Hematopoietic multipotent progenitor cell treated with erythropoietin and hydrocortisone succinate and interleukin-3 and kit ligand, for 17 days (in vitro differentiated cells): ENCODE data around the gene PRKCA.
"Not testable (repeated sequence)": the region's sequence is repeated elsewhere in the genome, so short reads cannot be mapped to it uniquely, and the experiment has no call there.

Experiments used
- DNase-seq: peaks from one replicate; pipeline ENCODE4 v3.0.0-alpha.2; 2015; ENCODE audit warnings: low spot score

The PRKCA gene

GRCh38 chr17:66441101-66441661 is 138.8 kb downstream of the PRKCA start:
- no peak for DNase-seq

DNA sequence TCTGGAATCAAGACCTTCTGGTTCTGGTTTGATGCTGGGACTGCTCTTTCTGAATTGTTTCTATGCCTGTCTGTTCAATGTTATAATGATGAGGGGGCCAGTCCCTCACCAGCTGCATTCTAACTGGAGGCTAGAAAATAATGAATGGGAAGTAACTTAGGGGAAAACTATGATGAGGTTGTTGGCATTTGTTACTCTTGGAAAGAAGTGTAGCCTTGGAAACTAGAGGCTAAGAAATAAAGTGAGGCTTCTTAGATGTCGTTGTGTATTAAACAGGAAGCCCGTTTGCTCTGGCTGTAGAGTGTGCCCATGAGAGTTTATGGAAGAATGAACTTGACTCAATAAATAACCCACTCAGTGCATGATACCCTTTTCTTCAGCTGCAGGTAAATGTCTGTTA is 140.8 kb downstream of the PRKCA start:
- DNase-seq = no peak

GRCh38 chr17:66443606-66444005 is 141.2 kb downstream of the PRKCA start:
- DNase-seq = no peak

DNA sequence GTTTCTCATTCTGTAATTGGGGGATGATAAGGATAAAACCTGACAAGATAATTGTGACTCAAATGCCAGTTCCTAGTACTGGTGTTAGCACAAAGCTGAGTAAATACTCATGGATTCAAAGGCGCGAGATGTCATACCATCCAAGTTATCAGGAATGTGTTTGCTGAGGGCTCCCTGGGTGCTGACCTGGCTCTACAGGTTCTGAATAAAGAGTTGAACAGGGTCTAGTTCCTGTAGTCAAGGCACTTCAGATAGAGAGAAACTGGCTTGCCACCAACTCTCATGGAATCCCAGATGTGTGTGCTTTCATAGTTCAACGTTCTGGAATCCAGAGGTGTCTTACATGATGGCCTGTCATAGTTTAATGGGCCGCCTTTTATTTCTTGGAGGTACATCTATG is 141.6 kb downstream of the PRKCA start:
- DNase-seq = no peak

DNA sequence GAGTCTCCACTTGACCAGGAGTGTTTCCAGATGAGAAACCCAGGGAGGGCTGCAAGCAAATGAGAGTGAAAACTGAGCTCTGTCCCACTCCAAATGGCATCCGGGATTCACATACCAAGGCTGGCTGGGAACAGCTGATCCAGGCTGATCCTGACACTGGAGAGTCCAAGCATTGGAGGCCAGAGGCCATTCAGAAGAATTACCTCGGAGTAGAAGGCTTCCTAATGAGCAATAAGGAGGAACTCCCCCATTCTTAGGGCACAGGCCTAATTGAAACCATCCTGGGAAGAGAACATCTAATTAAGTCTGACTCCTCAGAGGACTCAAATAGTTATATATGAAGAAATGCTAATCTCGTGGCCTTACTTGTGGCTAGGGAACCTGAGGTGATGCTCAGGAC is 142.8 kb downstream of the PRKCA start:
- no peak for DNase-seq

DNA sequence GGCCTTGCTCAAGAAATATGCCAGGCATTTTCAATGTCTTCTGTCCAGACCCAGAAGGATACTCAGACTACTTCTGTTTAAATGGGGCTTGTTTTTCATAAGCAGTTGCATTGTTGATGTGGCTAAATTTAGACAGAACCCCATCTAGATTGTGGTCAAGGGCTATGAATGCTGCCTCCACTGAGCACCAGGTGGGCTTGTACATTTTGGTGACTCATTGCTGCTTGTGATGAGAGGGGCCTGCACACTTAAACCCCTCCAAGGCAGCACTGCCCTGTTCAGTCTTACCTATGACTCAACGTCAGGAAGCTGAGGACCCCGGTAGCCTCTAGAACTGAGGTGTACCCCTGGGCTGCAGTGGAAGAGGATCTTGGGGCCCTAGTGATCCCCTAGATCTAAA is 144.0 kb downstream of the PRKCA start:
- DNase-seq = no peak

GRCh38 chr17:66447159-66447558 is 144.7 kb downstream of the PRKCA start:
- DNase-seq = no peak

DNA sequence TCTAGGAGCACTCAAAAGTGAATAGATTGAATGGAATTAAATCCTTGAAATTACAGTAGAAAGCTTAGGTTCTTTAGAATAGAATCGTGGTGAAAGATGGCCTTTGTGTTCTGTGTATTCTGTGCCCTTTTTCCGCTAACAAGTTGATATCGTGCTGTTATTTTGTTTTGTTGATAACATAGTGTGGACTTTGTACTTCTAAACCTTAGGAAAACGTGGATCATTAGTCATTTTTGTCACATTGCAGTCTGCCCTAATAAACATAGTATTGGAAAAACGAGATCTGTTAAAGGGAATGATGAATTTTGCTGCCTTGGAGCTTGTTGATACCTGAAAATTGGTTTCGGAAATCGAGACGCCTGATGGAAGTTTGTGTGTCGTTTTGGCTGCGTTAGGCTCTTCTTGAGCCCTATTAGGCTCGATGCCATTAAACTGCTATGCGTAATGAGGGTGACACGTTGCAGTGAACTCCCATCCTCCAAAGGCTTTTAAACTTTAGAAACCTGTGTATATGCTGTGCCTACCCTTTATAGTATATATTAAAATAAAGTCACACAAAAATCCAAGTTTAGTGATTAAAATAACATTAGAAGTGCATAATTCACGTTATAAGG is 145.7 kb downstream of the PRKCA start:
- no peak for DNase-seq

DNA sequence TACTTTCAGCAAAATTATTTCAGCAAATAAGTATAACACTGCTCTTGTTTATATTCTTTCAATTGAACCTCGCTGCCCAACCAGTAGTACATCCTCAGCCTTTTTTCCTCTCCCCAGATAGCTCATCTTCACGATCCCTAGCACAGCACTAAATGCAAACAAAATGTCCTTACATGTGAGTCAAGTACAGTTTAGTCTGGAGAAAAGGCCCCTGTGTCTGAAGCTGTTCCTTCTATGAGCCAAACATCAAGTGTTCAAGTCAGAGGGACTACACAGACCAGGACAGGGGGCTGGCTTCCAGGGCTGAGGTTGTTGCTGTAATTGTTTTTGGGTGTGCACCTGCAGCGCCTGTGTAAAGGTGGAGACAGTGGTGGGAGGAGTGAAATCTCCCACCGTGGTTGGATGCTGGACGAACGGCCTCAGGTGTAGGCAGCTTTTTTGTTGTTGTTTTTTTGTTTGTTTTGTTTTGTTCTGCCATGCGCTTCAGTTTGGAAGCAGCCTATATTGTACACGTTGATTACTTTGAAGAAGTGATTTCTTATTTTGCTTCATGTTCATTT is 147.1 kb downstream of the PRKCA start:
- no peak for DNase-seq

- no peak for DNase-seq
Observed at GRCh38 chr17:66450008-66450851, 147.8 kb downstream of the PRKCA start.

- DNase-seq = no peak
Observed at GRCh38 chr17:66450852-66451158, 148.4 kb downstream of the PRKCA start.

GRCh38 chr17:66451188-66452149 is 149.1 kb downstream of the PRKCA start:
- no peak for DNase-seq

- DNase-seq = no peak
Observed at GRCh38 chr17:66455060-66455459, 152.6 kb downstream of the PRKCA start.

DNA sequence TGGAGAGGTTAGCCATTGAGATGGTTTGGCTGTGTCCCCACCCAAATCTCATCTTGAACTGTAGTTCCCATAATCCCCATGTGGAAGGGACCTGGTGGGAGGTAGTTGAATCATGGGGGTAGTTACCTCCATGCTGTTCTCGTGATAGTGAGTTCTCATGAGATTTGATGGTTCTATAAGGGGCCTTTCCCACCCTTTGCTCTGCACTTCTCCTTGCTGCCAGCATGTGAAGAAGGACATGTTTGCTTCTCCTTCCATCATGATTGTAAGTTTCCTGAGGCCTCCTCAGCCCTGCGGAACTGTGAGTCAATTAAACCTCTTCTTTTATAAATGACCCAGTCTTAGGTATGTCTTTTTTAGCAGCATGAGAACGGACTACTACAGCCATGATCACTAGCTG is 155.1 kb downstream of the PRKCA start:
- not testable (repeated sequence) for DNase-seq

DNA sequence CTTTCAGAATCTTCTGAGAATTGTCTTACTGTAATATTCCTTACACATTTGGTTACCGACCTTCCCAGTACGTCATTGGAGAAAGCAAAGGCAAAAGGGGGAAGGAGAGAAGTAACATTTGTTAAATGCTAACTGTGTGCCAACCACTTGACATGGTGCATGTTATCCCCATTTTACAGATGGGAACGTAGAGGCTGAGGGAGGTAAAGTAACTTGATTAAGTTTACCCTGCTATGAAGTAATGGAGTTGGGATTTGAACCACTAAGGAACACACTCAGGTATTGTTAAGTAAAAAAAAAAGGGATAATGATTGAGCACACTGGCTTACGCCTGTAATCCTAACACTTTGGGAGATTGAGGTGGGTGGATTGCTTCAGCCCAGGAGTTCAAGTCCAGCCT is 156.4 kb downstream of the PRKCA start:
- DNase-seq = no peak

- DNase-seq = no peak
Observed at GRCh38 chr17:66459811-66460270, 157.4 kb downstream of the PRKCA start.

DNA sequence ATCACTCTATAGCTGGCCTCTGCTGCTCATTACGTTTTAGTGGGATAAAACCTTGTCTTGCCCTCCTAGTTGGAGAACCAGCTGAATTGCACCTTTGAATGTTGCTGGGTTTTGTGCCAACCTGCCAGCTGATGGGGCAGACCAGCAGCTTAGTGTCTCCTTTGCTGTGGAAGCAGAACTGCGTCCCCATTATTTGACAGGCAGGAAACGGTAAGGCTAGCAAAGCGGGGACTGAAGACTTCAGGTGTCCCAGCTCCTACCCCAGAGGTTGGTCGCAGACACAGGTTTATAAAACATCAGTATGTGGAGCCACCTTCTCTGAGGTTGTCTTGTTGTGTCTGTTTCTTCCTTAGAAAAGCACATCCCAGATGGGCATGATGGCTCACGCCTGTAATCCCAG is 158.1 kb downstream of the PRKCA start:
- DNase-seq = no peak

- DNase-seq = no peak
Observed at GRCh38 chr17:66461343-66461995, 159.1 kb downstream of the PRKCA start.

- no peak for DNase-seq
Observed at GRCh38 chr17:66462010-66462409, 159.6 kb downstream of the PRKCA start.

DNA sequence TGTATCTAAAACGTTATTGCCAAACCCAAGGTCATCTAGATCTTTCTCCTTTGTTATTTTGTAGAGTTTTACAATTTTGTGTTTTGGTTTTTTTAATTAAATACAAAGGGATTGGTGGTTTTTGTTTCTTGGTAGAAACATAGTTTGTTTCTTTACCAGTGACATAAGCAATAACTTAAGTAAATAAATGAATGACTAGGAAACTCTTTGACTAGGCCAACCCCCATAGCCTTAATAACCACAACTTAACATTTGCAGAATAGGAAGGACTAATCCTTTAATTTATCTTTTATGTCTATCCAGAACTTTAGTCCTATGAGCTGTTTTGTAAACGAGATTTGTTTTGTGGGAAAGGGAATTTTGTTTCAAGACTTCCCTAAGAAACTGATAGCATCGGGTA is 162.5 kb downstream of the PRKCA start:
- DNase-seq = no peak

DNA sequence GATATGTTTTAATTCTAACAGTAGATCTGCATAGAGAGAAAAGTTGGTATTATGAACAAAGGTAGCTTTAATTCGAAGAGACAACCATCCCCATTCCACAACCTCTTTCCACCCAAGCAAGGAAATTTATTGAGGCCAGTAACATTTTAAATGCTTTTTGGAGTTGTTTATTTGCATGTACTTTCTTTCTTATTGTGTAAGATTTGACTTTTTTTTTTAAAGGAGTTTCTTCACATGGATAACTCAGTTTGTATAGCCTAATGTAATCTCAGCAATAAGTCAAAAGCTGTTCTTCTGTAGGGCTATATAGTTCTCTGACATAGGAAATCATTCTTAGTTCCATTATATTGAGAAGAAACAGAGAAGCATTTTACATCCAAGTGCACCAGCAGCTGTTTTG is 163.3 kb downstream of the PRKCA start:
- DNase-seq = no peak
